Bone marrow (tissue), 2 donors: Measurements from ENCODE around the gene PGGHG.
"Not testable (repeated sequence)": the region's sequence is repeated elsewhere in the genome, so short reads cannot be mapped to it uniquely, and the experiment has no call there.

ENCODE experiments used
- DNase-seq, 2 donors: peaks; one replicate each; lab custom pipeline; 2025; lab: John Stamatoyannopoulos, UW

The PGGHG gene

DNA sequence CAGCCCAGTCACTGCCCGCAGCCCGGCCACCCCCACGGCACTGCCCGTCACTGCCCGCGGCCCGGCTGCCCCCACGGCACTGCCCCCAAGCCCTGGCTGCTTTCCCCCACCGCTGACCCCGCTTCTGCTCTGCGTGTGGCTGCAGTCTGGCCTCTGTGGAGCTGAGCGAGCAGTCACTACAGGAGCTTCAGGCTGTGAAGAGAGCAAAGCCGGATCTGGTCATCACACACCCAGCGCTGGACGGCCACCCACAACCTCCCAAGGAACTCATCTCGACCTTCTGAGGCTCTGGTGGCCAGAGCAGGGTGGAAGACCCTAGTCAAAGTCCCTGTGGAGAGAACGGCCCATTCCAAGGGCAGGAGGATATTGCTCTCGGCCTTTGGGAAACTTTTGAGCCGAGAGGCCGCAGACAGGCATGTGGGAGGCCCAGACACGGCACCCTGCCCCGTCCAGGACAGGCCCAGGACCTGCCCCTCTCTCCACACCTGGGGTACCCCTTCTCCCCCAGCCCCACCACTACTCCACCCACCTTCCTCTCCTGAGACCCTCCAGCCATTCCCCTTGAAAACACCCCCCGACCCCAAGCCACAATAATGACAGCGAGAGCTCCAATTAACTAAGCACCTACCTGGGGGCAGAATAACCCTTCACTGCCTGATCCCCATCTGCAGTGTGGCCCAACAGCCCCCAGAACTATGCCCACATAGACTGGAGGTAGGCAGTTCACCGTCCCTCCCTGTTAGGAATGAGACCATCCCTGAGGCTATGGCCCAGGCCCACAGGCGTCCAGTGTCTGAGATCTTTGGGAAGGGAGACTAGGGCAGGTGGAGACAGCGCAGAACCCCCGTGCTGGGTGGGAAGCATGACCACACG is 3.7 kb upstream of the PGGHG start:
- no peak for DNase-seq

DNA sequence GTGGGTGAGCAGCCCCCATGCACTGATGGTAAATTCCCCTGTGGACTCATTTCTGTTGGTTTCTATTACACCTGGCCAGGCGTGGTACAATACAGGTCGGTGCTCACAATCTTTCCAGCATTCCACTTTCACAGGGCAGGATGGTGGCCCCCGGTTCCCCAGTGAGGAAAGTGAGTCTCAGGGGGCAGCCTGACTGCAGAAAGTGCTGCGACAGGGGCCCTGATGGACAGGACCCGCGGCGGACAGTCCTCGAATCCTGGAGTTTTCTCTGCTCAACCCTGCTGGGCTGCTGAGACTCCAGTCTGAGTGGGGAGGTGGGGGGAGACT is 3.1 kb upstream of the PGGHG start:
- no peak for DNase-seq

DNA sequence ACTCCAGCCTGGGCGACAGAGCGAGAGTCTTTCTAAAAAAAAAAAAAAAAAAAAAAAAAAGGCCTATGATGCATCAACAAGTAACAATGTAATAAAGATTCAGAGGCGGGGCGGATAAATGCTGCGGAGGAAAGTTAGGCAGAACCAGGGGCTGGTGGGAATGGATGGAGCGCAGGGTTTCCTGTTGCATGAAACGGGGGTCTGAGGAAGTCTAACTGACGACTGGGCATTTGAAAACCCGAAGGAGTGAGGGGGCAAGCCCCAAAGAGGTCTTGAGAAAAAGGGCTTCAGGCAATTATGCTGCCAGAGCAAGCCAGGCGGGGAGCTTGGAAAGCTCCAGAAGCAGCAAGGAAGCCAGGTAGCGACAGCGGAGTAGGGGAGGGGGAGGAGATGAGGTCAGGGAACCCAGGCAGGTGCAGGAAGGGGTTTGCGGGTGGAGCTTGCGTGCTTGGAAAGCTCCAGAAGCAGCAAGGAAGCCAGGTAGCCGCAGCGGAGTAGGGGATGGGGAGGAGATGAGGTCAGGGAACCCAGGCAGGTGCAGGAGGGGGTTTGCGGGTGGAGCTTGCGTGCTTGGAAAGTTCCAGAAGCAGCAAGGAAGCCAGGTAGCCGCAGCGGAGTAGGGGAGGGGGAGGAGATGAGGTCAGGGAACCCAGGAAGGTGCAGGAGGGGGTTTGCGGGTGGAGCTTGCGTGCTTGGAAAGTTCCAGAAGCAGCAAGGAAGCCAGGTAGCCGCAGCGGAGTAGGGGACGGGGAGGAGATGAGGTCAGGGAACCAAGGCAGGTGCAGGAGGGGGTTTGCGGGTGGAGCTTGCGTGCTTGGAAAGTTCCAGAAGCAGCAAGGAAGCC is 1.7 kb upstream of the PGGHG start:
- not testable (repeated sequence) for DNase-seq

DNA sequence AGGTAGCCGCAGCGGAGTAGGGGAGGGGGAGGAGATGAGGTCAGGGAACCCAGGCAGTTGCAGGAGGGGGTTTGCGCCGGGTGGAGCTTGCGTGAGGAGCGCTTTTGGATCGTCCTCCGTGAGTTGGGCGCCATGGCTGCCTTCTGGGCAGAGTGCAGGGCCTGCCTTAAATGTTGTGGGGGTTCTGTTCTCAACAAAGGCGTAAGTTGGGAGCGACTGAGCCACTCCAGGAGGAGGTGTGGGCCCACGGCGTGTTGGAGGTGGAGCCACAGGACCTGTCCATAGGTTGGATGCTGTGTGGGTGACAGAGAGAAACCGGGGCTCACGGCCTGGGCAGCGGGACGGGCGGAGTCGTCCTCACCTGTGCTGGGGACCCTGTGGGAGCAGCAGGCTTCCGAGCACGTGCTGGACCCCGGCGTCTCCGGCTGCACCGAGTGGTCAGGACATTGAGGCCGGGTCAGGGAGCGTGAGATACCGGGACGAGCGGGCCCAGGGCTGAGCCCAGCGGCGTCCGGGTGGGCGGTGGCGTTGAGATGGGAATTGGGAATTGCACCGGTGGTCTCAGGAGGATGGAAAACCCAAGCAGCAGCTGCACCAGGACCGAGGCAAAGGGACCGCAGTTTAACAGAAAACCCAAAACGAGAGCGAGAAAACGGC is 977 bp upstream of the PGGHG start:
- DNase-seq = no peak

DNA sequence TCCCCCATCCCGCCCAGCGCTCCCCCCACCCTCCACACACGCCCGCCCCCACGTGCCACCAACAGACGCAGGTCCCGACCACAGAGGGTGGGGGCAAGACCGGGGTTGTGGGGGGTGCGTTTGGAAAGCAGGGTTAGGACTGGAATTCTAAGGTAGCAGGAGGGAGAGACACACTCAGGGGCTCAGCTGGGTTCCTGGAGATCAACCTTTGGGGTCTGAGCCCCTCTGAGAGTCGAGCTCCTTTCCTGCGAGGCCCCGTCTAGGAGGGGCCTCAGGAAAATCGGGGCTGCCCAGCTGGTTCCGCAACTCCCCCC is 429 bp downstream of the PGGHG start:
- DNase-seq = no peak

DNA sequence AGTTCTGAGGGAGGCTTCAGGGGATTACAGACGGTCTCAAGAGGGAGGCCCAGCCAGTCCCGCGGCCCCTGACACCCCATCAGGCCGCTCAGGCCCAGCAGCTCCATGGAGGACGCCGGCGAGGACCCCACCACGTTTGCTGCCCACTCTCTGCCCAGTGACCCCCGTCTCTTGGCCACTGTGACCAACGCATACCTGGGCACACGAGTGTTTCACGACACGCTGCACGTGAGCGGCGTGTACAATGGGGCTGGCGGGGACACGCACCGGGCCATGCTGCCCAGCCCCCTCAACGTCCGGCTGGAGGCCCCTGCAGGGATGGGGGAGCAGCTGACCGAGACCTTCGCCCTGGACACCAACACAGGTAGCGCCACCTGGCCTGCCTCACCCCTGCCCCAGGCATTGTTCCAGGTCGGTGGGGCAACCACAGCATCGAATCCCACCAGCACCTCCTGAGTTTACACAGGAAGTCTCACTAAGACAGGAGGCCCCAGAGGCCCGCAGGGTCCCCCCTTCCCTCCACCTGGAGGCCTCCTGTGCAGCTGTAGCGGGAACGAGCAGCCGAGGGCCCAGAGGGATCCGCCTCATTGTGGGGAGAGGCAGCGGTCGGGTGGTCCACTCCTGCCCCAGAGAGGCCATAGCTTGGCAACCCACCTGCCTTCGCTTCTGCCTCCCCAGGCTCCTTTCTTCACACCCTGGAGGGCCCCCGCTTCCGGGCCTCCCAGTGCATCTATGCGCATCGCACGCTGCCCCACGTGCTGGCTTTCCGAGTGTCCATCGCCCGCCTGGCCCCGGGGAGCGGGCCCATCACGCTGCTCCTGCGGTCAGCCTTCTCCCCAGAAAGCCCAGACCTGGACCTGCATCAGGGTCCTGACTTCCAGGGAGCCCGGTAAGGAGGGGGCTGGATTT is 1.0 kb downstream of the PGGHG start:
- no peak for DNase-seq

DNA sequence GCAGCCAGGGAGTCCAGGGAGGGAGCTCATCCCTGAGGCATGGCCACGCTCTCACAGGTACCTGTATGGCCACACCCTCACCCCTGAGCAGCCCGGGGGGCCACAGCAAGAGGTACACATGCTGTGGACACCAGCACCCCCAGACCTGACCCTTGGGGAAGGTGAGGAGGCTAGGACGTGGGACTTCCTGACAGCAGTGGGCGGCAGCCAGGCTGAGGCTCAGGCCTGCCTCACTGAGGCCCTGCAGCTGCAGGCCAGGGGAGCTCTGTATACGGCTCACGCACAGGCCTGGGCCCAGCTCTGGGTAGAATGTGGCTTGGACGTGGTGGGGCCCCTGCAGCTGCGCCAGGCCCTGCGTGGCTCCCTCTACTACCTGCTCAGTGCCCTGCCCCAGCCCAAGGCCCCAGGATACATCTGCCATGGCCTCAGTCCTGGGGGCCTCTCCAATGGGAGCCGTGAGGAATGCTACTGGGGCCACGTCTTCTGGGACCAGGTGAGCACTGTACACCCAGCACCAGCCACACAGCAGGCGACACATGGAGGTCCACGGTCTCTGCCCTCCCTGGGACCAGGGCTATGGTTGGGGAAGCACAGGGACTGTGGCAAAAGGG is 1.8 kb downstream of the PGGHG start:
- no peak for DNase-seq

DNA sequence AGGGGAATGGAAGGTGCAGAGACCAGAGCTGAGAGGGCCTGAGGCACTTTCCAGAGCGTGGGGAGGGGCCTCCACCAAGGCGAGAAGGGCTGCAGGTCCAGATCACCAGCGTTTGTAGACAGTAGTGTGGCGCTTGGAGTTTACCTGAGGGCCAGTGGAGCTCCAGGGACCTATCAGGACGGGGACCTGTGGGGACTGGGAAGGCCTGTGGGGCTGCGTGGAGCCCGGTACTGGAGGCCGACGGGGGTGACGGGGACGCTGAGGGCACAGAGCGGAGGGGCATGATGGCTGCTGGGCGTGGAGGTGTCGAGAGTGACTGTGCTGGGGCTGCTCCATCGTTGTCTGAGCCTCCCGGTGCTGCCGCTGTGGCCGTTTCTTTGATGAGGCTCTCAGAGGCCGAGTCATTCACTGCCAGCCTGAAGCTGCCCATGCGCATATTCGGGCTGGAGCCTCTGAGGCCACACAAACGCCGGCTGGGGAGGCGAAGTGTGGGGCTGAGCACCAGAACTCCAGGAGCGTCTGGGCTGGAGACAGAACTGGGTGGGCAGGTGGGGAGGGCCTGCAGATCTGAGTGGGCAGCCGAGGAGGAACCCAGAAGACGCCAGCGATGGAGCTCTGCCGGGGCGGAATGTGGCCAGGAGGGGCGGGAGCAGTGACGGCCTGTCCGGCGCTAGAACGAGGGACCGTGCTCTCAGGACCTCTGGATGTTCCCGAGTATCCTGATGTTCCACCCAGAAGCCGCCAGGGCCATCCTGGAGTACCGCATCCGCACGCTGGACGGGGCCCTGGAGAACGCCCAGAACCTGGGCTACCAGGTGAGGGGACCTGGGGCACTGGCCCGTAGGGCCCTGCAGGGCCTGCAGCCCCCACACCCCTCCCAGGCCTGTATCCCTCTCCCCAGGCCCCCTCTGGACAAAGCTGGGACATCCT is 2.6 kb downstream of the PGGHG start:
- no peak for DNase-seq

DNA sequence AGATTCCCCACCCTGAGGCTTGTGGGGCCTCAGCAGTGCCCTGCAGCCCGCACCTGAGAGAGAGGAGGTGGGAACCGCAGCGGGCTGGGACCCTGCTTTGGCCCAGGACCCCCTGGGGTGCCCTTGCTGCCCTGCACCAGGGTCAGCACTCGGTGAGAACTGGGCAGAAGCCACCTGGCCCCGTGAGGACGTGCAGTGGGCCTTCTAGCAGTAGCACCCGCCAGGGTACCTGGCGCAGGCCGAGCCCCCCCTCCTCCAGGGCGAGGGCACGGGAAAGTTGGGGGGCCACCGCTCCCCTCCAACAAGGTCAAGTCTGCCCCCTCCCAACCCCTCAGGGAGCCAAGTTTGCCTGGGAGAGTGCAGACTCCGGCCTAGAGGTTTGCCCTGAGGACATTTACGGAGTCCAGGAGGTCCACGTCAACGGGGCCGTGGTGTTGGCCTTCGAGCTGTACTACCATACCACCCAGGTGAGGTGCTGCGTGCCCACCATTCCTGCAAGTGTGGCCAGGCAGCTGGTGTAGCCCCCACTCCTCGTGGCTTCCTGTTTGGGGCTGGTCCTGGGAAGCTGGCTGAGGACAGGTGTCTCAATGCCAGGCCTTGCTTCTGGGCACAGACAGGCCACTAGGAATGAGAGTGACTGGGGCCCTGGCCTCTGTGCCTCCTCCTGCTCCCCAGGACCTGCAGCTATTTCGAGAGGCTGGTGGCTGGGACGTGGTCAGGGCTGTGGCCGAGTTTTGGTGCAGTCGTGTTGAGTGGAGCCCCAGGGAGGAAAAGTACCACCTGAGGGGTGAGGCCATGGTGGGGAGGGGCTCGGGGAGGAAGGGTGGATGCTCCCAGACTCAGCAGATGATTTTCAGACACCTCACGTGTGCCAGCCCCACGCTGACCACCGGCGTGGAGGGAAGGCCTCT is 3.5 kb downstream of the PGGHG start:
- DNase-seq = no peak

DNA sequence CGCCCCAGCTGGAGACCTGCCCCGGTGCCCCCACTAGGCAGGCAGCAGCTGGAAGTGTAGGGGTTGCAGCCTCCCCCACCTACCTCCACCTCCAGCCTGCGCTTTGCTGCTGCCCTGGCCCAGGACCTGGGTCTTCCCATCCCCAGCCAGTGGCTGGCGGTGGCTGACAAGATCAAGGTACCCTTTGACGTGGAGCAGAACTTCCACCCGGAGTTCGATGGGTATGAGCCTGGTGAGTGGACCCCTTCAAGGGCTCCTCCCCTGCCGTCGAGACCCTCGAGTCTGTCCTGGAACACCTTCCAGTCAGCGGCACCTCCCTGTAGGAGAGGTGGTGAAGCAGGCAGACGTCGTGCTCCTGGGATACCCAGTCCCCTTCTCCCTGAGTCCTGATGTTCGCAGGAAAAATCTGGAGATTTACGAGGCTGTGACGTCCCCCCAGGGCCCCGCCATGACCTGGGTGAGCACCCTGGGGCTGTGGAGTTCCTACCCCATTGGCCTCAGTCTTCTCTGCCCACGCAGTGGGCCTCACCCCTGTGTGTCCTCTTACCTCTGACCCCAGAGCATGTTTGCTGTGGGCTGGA is 4.4 kb downstream of the PGGHG start:
- no peak for DNase-seq

DNA sequence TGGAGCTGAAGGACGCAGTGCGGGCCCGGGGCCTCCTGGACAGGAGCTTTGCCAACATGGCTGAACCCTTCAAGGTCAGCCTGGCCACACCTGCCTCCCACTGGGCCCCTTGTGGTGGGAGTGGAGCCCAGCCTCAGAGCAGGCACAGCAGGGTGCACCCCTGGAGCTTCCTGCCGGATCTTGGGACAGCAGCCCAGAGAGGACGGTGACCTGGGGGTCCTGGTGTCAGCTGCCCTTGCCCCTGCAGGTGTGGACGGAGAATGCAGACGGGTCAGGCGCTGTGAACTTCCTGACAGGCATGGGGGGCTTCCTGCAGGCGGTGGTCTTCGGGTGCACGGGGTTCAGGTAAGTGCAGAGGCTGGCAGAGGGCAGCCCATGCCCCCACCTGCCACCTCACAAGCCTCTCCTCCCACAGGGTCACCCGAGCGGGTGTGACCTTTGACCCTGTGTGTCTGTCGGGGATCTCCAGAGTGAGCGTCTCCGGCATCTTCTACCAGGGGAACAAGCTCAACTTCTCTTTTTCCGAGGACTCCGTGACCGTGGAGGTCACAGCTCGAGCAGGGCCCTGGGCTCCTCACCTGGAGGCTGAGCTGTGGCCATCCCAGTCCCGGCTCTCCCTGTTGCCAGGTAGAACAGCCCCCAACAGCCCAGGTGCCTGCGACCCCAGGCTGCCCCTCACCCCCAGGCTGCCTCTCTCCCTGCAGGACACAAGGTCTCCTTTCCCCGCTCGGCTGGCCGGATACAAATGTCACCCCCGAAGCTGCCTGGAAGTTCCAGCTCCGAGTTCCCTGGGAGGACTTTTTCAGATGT is 5.1 kb downstream of the PGGHG start:
- DNase-seq = no peak

DNA sequence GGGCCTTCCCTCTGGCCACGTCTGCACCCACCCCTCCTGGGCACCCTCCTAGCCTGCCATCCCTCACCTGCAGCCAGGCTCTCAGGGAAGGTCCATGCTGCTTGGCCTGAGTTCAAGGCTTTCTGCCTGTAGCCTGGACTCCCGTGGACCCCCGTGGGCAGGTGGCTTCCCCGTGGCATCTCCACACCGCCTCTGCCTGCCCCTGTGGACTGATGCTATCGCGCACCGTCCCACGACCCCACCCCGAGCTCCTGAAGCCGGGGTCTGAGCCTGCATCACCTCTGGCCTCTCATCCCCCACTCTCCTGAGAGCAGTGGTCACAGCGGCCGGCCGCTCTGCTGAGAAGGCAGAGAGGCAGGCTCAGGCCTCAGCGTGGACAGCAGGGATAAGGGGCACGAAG is 5.9 kb downstream of the PGGHG start:
- DNase-seq = no peak

DNA sequence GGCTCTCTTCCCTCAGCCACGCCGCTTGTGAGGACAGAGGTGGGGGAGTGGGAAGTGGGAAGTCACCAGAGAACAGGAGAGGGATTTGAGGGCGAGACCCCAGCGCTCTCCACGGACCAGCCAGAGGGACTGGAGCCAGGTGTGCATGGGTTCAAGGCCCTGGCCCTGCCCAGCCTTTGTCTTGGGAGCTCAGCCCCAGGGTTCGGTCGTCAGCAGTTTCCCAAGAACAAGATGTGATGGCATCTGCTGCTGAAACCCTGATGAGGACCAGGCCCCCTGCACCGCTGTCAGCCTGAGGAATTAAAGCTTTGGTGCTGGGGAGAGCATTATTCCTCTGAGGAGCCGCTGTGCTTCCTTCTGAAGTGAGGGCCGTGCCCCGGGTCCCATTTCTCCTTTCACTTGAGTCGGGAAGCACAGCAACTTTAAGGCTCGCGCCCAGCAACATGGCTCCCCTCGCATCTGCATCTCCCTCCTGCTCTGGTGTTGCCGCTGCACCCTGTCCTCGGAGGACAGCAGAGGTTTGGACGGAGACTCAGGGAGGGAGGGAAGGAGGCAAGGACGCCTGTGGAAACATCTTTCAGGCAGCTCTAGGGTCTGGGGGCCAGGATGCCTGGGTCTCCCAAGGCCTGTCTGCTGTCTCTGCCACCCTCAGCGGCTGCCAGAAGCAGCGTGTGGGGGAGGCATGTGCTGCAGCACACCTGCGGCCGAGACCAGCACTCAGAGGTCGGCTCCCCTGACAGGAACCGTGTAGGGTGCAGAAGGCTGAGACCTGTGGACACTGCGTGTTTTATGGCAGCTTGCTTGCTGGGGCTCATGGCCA is 6.6 kb downstream of the PGGHG start:
- DNase-seq = no peak

DNA sequence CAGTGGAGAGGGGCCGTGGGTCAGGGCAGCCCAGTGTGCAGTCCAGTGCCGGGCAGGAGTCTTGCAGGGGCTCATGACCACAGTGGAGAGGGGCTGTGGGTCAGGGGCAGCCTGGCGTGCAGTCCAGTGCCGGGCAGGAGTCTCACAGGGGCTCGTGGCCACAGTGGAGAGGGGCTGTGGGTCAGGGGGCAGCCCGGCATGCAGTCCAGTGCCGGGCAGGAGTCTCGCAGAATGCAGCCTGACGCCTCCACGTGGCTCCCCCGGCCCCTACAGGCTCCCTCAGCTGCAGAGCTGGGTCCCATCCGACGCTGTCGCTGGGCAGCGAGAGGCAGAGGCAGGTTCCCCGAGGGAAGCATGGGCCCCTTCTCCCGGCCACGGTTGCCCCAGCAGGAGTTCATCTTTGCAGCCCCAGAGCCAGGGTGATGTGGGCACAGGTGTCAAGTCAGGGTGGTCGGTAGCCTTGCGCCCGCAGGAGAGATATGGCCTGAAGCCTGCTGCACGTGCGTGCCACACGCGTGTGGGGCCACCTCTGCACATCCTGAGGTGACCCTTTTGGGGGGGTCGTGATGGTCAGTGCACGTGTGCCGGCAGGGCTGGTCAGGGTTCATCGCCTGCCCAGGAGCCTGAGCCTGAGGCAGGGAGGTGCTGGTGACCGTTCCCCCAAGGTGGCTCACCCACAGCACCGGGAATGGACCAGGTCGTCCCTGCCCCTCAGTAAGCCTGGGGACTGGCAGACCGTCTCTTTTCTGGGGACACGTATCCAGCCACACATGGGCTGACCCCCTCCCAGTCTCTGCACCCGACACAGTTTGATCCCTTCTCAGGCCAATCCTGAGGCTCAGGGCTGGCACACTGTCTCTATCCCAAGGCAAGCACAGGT is 7.5 kb downstream of the PGGHG start:
- no peak for DNase-seq

DNA sequence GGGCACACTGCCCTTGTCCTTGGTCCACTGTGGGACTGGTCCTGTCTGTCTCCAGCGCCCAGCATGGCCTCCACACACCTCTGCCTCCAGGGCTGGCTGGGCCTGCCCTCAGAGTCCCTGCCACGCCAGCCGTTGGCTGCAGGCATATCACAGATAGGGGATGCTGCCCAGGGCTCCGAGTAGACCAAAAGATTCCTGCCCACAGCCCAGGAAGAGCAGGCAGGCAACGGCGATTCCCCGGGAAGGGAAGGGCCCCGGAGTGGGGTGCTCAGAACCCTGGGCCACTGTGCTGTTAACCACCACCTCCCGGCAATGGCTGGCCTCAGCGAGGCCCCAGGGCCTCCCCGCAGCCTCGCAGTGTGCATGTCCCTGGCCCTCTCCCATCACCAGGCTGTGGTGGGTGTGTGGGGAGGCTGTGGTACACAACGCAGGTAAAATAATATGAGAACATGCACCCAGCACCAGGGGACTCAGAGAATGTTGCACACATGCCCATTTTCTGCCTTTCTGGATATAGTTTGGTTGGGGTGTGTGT is 8.2 kb downstream of the PGGHG start:
- no peak for DNase-seq
